Activated CD4-positive, alpha-beta T cell treated with anti-CD3 and anti-CD28 coated beads, Interleukin-2, Interleukin-4, amounts not matched to agents 100 ng/mL and 50 ng/mL, durations not matched to agents 16 hours and 8 hours (primary cell): ENCODE data around the gene ARHGAP23.
"Not testable (repeated sequence)": the region's sequence is repeated elsewhere in the genome, so short reads cannot be mapped to it uniquely, and the experiment has no call there.

Experiments
- DNase-seq: peaks from one replicate; pipeline ENCODE4 v3.0.0-alpha.2; 2020; ENCODE audit warnings: low spot score

ARHGAP23 gene

GRCh38 chr17:38421171-38421841, 7.0 kb upstream of the ARHGAP23 start:
- no peak for DNase-seq

- DNase-seq = no peak
Observed at GRCh38 chr17:38421871-38422827, 6.1 kb upstream of the ARHGAP23 start.

GRCh38 chr17:38424297-38424972, 3.8 kb upstream of the ARHGAP23 start:
- DNase-seq = no peak

- DNase-seq = no peak
Observed at GRCh38 chr17:38425031-38425430, 3.2 kb upstream of the ARHGAP23 start.

- no peak for DNase-seq
Observed at GRCh38 chr17:38425744-38426143, 2.5 kb upstream of the ARHGAP23 start.

- no peak for DNase-seq
Observed at GRCh38 chr17:38426441-38426840, 1.8 kb upstream of the ARHGAP23 start.

- no peak for DNase-seq
Observed at GRCh38 chr17:38427160-38427949, 909 bp upstream of the ARHGAP23 start.

GRCh38 chr17:38428643-38429371, 543 bp downstream of the ARHGAP23 start:
- no peak for DNase-seq

- no peak for DNase-seq
Observed at GRCh38 chr17:38429476-38430100, 1.3 kb downstream of the ARHGAP23 start.

- DNase-seq = no peak
Observed at GRCh38 chr17:38430316-38430715, 2.1 kb downstream of the ARHGAP23 start.

- DNase-seq = no peak
Observed at GRCh38 chr17:38430822-38431221, 2.6 kb downstream of the ARHGAP23 start.

- no peak for DNase-seq
Observed at GRCh38 chr17:38431346-38432145, 3.3 kb downstream of the ARHGAP23 start.

GRCh38 chr17:38434178-38434665, 6.0 kb downstream of the ARHGAP23 start:
- no peak for DNase-seq

- DNase-seq = no peak
Observed at GRCh38 chr17:38435795-38436194, 7.5 kb downstream of the ARHGAP23 start.

- no peak for DNase-seq
Observed at GRCh38 chr17:38436386-38436785, 8.1 kb downstream of the ARHGAP23 start.

GRCh38 chr17:38437313-38437712, 9.0 kb downstream of the ARHGAP23 start:
- not testable (repeated sequence) for DNase-seq

- no peak for DNase-seq
Observed at GRCh38 chr17:38439436-38439835, 11.2 kb downstream of the ARHGAP23 start.

- DNase-seq = no peak
Observed at GRCh38 chr17:38440614-38441397, 12.5 kb downstream of the ARHGAP23 start.
